T-helper 2 cell (primary cell): ENCODE results near the gene GPR137B.
A peak's percentile ranks its signal among the peaks of the same experiment; 100 is the strongest.
"Not testable (repeated sequence)": the region's sequence is repeated elsewhere in the genome, so short reads cannot be mapped to it uniquely, and the experiment has no call there.

Experiments used
- DNase-seq, 5 experiments: peaks; one replicate each; pipeline versions ENCODE4 v3.0.0 to v3.0.0-alpha.2; 2012 to 2022

GPR137B gene

GRCh38 chr1:236144446-236145150 is 2.3 kb downstream of the GPR137B start:
- no peak for DNase-seq

GRCh38 chr1:236147068-236147467 is 4.7 kb downstream of the GPR137B start:
- DNase-seq = no peak

- DNase-seq = no peak
Measured at GRCh38 chr1:236147521-236148469, 5.5 kb downstream of the GPR137B start.

GRCh38 chr1:236148470-236148845 is 6.1 kb downstream of the GPR137B start:
- DNase-seq = no peak

- no peak for DNase-seq
Measured at GRCh38 chr1:236149003-236149595, 6.8 kb downstream of the GPR137B start.

GRCh38 chr1:236149696-236150228 is 7.4 kb downstream of the GPR137B start:
- DNase-seq = no peak

GRCh38 chr1:236150311-236150955 is 8.1 kb downstream of the GPR137B start:
- DNase-seq = no peak

GRCh38 chr1:236150986-236151385 is 8.6 kb downstream of the GPR137B start:
- no peak for DNase-seq

- DNase-seq = no peak
Measured at GRCh38 chr1:236151739-236152424, 9.5 kb downstream of the GPR137B start.

GRCh38 chr1:236154126-236154525 is 11.8 kb downstream of the GPR137B start:
- DNase-seq = no peak

GRCh38 chr1:236154671-236155398 is 12.5 kb downstream of the GPR137B start:
- DNase-seq = no peak

GRCh38 chr1:236155399-236155767 is 13.0 kb downstream of the GPR137B start:
- DNase-seq = no peak

- DNase-seq = no peak
Measured at GRCh38 chr1:236155841-236156503, 13.6 kb downstream of the GPR137B start.

GRCh38 chr1:236156512-236157208 is 14.3 kb downstream of the GPR137B start:
- DNase-seq = peak in 4 of 5 experiments; percentile 17 to 92 (median 42)

GRCh38 chr1:236158072-236158471 is 15.7 kb downstream of the GPR137B start:
- DNase-seq = not testable (repeated sequence)

- no peak for DNase-seq
Measured at GRCh38 chr1:236158719-236159118, 16.4 kb downstream of the GPR137B start.

GRCh38 chr1:236159704-236160539 is 17.6 kb downstream of the GPR137B start:
- no peak for DNase-seq

GRCh38 chr1:236160540-236161127 is 18.3 kb downstream of the GPR137B start:
- no peak for DNase-seq

GRCh38 chr1:236161230-236161629 is 18.9 kb downstream of the GPR137B start:
- no peak for DNase-seq
